Tibial nerve (tissue), 4 donors: ENCODE results near the gene PTPRD. TPM values are rescaled to one million over a fixed set of nuclear protein-coding genes. Genes with fewer than 3 reads are reported as not detected.

Experiments
- DNase-seq, 2 donors: peaks; one replicate each; pipeline ENCODE4 v3.0.0-alpha.2; 2019; ENCODE audit warnings: low spot score in 2 of 2
- H3K27ac ChIP-seq, 4 donors: fragments of 200-600 bp; sonication (generic) in 3 of 4; one replicate each; pipeline ENCODE4 v1.5.1; 2017 to 2019; ENCODE audit warnings: mild to moderate bottlenecking in 1 of 4
- H3K27me3 ChIP-seq, 2 donors: fragments of 200-600 bp; sonication (generic) in 1 of 2; one replicate each; pipeline versions ENCODE4 v1.5.1 to v1.6.0; 2017 to 2019
- H3K36me3 ChIP-seq, 3 donors: fragments of 200-600 bp; sonication (generic); one replicate each; pipeline ENCODE4 v1.5.1; 2018 to 2019
- H3K4me1 ChIP-seq, 4 donors: fragments of 200-600 bp; sonication (generic) in 3 of 4; one replicate each; pipeline ENCODE4 v1.5.1; 2017 to 2019
- H3K4me3 ChIP-seq, 4 donors: fragments of 200-600 bp; sonication (generic) in 3 of 4; one replicate each; pipeline ENCODE4 v1.5.1; 2017 to 2019; ENCODE audit warnings: mild to moderate bottlenecking in 1 of 4, moderate library complexity in 1 of 4
- H3K9me3 ChIP-seq, 4 donors: fragments of 200-600 bp; sonication (generic) in 3 of 4; one replicate each; pipeline ENCODE4 v1.5.1; 2017 to 2019
- EP300 ChIP-seq, 2 donors: sonication (generic); formaldehyde crosslinking; IDR thresholded peaks; one replicate each; pipeline ENCODE4 v1.6.1; 2017; ENCODE audit warnings: antibody characterized with exemption in 2 of 2, mild to moderate bottlenecking in 1 of 2
- POLR2A ChIP-seq, 2 donors: fragments of 450-650 bp; IDR thresholded peaks; one replicate each; pipeline ENCODE4 v1.6.1; 2017; ENCODE audit warnings: antibody characterized with exemption in 2 of 2, mild to moderate bottlenecking in 2 of 2, moderate library complexity in 2 of 2
- WGBS, 2 donors: methylation state at CpG; one replicate each; pipeline ENCODE4 v1.1.5; 2018; 5-methylcytosine and 5-hydroxymethylcytosine counted together
- total RNA-seq, 4 donors: library from RNA; depleted of rRNA; stranded (reverse); fragments of >200 nt; gene quantifications; one replicate each; pipeline ENCODE4 v1.1.0, GENCODE V29; 2016
- TF ChIP-seq, protein P1 (sequence below), 5 experiments: fragments of 200-600 bp in 3 of 5; fragments of 450-650 bp in 2 of 5; sonication (generic) in 3 of 5; IDR thresholded peaks; one replicate each; pipeline ENCODE4 v1.5.1; 2016 to 2019; ENCODE audit warnings: antibody characterized with exemption in 5 of 5, mild to moderate bottlenecking in 3 of 5, moderate library complexity in 2 of 5

PTPRD gene
- total RNA-seq, 4 donors from 2014 or later, result 1.7 to 13.2 (median 5.1) TPM

DNA sequence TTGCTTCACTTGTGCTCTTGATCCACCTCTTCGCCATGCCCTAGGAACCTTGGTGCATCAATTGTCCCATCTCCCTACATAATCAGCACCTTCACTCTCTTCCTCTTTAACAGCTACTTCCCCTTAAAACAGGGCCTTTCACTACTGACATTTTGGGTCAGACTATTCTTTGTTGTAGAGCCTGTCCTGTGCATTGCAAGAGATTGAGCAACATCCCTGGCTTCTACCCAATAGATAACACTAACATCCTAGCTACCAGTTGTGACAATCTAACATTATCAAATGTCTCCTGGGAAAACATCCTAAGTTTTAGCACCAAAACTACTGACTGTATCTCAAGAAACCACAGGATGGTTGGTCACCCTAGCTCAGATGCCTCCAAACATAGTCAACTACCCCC, 1958.9 kb downstream of the PTPRD start:
- Histone ChIP-seq H3K4me3 (no peak overlapping the region), H3K27me3 (no peaks in the 10 kb centered on the region), H3K9me3 (no peaks in the 10 kb centered on the region), H3K27ac (no peak overlapping the region), H3K4me1 (no peaks in the 10 kb centered on the region), H3K36me3 (no peaks in the 10 kb centered on the region)
- DNase-seq, result no peak
- TF ChIP-seq, protein P1, sequence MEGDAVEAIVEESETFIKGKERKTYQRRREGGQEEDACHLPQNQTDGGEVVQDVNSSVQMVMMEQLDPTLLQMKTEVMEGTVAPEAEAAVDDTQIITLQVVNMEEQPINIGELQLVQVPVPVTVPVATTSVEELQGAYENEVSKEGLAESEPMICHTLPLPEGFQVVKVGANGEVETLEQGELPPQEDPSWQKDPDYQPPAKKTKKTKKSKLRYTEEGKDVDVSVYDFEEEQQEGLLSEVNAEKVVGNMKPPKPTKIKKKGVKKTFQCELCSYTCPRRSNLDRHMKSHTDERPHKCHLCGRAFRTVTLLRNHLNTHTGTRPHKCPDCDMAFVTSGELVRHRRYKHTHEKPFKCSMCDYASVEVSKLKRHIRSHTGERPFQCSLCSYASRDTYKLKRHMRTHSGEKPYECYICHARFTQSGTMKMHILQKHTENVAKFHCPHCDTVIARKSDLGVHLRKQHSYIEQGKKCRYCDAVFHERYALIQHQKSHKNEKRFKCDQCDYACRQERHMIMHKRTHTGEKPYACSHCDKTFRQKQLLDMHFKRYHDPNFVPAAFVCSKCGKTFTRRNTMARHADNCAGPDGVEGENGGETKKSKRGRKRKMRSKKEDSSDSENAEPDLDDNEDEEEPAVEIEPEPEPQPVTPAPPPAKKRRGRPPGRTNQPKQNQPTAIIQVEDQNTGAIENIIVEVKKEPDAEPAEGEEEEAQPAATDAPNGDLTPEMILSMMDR (IDR thresholded peaks at IDR 0.05), result no peak
- TF ChIP-seq EP300 (IDR thresholded peaks at IDR 0.05) (no peak), POLR2A (IDR thresholded peaks at IDR 0.05) (no peak)
- 88 to 98% methylated on average over 1 of the region's 1 CpG for WGBS, 2 donors

DNA sequence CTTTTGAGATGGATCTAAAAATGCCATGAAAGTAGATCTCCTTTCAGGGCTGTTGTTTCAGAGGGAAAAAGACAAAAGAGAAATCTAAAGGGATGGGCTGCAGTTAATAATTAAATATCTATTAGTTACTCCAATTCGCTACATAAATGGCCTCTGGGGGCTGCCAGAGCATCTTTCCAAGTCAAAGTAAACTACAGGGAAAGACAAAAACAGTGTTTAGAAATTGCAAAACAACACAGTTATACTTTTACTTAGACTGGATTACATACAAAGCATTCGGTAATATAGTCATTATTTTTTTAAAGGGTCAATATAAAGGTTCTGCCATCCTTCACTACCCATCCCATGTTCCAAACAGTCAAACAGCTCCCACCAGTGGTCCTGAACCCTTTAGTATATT, 1959.7 kb downstream of the PTPRD start:
- Histone ChIP-seq H3K27me3 (no peaks in the 10 kb centered on the region), H3K4me3 (no peak overlapping the region), H3K9me3 (no peaks in the 10 kb centered on the region), H3K27ac (no peak overlapping the region), H3K36me3 (no peaks in the 10 kb centered on the region), H3K4me1 (no peaks in the 10 kb centered on the region)
- 74 to 75% methylated on average over 2 of the region's 2 CpGs for WGBS, 2 donors
- TF ChIP-seq EP300 (IDR thresholded peaks at IDR 0.05) (no peak), POLR2A (IDR thresholded peaks at IDR 0.05) (no peak)
- TF ChIP-seq, protein P1 (IDR thresholded peaks at IDR 0.05), result no peak
- no peak for DNase-seq

DNA sequence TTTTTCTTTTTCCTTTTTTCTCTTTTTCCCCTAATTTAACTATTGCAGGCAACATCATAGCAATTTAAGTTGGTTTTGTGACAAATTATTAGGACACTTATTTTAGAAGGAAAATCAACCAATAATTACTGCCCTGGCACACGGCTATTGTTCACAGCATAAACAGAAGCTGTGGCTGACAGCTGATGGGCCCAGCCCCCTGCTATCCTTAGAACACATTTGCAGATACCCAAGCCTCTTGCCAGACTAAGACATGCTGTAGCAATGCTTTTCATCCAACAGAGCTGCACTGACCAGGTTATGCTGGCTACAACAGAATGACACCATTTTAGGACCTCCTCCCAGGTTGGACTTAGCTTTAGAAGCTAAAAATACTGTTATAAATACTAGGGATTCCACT, 1960.5 kb downstream of the PTPRD start:
- no peak for TF ChIP-seq POLR2A (IDR thresholded peaks at IDR 0.05)
- TF ChIP-seq, protein P1 (IDR thresholded peaks at IDR 0.05), result no peak
- no peak for TF ChIP-seq EP300 (IDR thresholded peaks at IDR 0.05)
- H3K36me3 ChIP-seq, result no peaks in the 10 kb centered on the region
- H3K27me3 ChIP-seq, result no peaks in the 10 kb centered on the region
- H3K9me3 ChIP-seq, result no peaks in the 10 kb centered on the region
- no peaks in the 10 kb centered on the region for H3K4me1 ChIP-seq
- H3K4me3 ChIP-seq, result no peak overlapping the region
- H3K27ac ChIP-seq, result no peak overlapping the region
- DNase-seq, result no peak
- WGBS, 2 donors, result 58 to 61% methylated on average over 1 of the region's 1 CpG

DNA sequence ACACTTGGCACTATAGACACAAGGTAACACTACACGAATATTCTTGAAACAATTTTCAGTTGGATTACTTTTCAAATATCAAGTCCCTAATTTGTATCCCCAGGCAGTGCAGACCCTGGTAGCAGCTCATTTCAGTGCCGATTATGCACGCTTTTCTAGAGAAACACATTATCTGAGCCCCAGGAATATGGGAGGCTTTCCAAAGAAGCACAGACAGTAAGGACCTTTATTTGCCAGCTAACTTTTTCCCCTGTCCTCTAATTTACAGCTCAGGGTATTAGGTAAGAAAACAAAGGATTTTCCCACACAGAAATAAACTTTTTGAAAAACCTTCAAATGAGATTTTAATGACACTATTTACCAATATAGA, 1961.0 kb downstream of the PTPRD start:
- no peak for DNase-seq
- H3K36me3 ChIP-seq, result no peaks in the 10 kb centered on the region
- no peaks in the 10 kb centered on the region for H3K9me3 ChIP-seq
- no peak overlapping the region for H3K4me3 ChIP-seq
- H3K27ac ChIP-seq, result no peak overlapping the region
- H3K27me3 ChIP-seq, result no peaks in the 10 kb centered on the region
- 24 to 28% methylated on average over 3 of the region's 3 CpGs for WGBS, 2 donors
- H3K4me1 ChIP-seq, result no peaks in the 10 kb centered on the region
- TF ChIP-seq, protein P1 (IDR thresholded peaks at IDR 0.05), result no peak
- TF ChIP-seq POLR2A (IDR thresholded peaks at IDR 0.05) (no peak), EP300 (IDR thresholded peaks at IDR 0.05) (no peak)

DNA sequence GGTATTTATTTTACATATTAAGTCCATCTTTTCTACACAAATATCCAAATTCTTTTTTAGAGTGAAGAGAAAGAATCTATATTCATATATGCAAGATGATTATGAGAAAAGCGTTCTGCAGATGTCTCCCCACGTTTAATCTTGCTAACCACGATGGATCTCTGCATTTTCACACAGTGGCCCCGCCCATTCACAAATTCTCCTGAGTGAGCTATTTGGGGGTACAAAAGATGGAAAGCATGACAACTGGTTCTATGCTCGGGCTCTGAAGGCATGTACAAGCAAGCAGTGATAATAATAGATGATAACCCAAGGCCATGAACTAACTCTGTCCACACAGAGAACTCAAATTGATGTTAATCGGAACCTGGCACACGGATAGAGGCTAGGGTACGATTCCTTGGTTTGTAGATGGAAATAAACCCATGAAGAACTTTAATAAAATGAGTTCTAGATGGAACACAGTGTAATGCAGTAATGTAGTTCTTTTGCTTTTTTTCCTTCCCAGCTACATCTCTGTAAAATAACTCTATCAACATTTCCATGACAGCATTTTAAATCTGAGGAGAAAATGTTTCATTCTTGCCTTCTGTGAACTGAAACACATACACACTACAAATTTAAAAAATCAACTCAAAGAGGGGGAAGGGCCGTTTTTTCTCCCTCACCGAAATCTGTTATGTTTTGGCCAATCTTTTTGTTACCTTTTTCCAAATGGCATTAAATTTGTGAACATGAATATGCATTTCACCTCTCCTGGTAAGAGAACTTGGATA, 1961.5 kb downstream of the PTPRD start:
- Histone ChIP-seq H3K27me3 (no peaks in the 10 kb centered on the region), H3K4me1 (no peaks in the 10 kb centered on the region), H3K9me3 (no peaks in the 10 kb centered on the region), H3K4me3 (no peak overlapping the region), H3K27ac (no peak overlapping the region), H3K36me3 (no peaks in the 10 kb centered on the region)
- TF ChIP-seq POLR2A (IDR thresholded peaks at IDR 0.05), result no peak
- TF ChIP-seq EP300 (IDR thresholded peaks at IDR 0.05), result no peak
- TF ChIP-seq, protein P1 (IDR thresholded peaks at IDR 0.05), result no peak
- 79 to 82% methylated on average over 10 of the region's 10 CpGs for WGBS, 2 donors
- no peak for DNase-seq
